Stimulated activated CD4-positive, alpha-beta T cell treated with anti-CD3 and anti-CD28 coated beads, Interleukin-4, amount 100 ng/mL, for 48 hours (primary cell): ENCODE measurements around the gene DDHD1.
"Not testable (repeated sequence)": the region's sequence is repeated elsewhere in the genome, so short reads cannot be mapped to it uniquely, and the experiment has no call there.

Experiments used
- DNase-seq, 2 donors: peaks; one replicate each; pipeline ENCODE4 v3.0.0-alpha.2; 2020; ENCODE audit warnings: low read depth in 2 of 2

Gene DDHD1

DNA sequence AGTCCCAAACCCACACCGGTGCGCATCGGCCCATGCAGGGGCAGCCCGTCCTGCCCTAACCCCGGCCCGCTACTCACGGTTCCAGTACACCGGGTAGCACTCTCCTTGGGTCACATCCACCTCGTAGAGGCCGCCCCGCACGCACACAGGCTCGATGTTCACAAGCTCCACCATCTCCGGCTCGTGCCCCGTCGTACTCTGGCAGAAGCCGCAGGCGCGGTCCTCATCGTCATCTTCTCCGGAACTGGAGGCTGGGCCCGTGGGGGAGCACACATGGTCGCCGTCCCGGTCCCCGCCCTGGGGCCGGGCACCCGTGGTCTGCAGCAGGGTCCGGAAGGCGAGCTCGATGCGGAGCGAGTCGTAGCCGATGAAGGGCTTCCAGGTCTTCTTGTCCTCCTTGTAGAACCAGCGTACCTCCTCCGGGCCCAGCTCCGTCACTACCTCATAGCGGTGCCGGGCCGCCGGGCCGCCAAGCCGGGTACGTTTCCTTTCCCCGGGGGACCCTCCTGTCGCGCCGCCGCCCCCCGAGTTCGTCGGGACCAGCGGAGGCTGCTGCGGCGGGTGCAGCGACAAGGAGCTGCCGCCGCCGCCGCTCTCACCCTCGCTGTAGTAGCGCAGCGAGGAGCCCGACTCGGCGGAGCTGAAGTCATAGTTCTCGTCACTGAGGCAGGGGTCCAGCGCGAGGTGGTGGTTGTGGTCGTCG, 788 bp downstream of the DDHD1 start:
- peak; percentile 55 for DNase-seq

DNA sequence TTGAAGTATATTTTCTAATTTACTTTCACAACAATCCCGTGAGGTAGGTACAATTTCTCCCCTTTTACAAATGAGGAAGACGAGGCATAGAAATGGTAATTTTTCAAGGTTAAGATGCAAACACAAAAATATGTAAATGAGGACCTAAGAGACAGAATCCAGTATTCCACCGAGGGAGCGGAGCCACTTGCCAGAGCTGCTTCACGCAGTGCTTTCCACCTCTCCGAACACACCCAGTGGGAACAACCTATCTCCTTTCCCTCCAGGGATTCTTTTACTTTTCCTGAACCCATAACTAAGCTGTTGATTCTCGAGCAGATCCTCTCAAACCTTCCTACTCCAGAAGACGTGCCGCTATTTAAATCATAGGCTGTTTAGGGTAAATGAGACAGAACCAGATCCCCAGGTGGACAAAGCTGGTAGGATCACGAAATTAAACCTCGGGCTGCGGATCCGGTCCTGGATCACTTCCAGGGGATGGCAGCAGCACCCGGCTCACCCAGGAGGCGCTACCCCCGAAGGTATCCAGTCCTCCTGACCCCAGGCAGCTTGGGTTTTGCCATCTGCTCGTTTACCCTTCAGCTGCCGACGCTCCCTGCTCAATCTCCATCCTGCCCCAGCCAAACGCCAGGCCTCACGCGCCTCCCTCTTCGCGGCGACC, 1.5 kb downstream of the DDHD1 start:
- peak; percentile 10 to 35 for DNase-seq

DNA sequence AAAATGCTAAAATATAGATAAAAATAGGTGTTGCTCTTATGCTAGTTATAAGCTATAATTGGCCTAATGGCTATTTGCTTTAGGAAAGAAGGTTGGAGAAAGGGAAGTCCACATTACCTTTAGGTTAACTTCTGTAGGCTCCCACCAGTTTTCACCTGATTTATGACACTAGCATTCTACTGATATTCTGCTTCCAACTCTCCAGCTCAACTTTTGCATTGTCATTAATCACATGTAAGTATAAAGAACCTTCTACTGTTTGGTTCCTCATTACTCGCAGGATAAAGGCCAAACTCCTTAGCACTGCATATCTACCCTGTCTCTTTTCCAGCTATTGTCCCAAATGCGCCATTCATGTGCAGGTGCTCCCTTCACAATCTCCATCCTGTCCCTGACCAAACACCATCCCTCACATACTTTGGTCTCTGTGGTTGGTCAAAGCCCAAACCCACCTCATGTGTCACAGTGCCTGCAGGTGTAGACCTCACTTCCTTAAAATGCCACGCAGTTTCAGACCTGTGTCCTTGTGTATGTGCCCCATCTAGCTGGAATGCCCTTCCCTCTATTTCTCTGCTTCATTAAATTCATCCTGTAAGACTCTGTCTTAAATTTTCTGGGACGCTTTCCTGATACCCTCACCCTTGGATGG, 3.3 kb downstream of the DDHD1 start:
- no peak for DNase-seq

DNA sequence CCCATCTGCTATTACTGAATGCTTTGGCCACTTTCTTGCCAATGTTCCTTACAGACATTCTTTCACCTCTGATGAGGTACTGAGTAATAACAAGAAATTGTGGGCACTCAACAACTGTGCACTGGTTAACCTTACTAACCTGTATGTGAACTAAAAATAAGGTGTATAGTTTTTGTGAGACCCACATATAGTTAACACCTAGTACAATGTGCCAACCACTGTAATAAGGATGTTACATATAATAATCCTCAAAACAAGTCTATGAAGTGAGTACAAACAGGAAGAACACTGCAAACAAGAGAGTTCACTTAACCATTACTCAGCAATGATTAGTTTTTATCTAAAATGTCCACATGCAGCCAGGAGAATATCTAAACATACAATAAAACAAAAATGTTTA, 4.5 kb downstream of the DDHD1 start:
- no peak for DNase-seq

DNA sequence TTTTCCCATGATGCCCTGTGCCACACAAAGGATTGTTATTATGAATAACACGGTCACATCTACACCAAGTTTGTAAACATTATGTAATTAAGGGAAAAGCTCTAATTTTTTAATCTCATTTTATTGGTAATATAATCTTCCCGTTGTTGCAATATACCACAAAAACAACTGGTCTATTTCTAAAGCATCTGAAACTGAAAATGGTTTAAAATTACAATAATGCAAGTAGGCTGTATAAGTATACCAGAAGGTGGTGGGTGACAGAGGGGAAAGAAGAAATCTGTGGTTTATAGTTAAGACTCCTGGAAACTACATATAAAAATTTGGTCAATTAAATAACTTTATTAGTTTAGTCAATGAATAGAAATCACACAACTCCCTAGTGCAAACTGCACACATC, 5.2 kb downstream of the DDHD1 start:
- no peak for DNase-seq

DNA sequence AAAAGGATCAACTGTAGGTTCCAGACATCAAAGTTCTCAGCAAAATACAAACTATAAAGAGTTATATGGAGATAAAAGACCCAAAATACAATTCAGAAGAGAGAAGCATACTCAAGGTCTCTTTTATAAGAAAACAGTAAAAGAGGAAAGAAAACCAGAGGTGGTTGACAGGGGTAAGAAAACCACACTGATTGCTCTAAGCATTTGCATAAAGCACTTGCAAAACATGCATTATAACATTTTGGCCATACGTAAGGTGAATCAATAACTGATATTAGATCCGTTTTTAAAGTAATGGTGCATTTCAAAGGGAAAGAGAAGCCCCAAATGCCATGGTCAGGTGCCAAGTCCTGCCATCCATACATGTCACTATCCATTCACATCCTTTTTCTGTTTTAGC, 5.9 kb downstream of the DDHD1 start:
- DNase-seq: no peak

DNA sequence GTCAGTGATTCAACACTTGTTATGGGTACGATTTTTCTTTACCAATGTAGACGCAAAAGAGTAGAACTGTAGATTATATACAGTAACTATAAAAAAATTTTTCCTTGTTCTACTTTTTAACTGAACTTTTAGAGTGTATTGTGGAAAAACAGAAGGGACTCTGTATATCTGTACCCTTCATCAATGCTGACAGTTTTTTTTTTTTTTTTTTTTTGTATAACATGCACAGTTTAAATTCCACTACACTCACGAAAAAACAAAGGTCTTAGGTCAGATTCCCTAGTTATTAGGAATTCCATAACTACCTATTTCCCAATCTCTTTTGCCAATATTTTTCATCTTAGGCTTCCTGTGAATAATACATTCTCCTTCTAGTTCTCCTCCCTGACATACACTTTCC, 6.4 kb downstream of the DDHD1 start:
- DNase-seq: no peak

DNA sequence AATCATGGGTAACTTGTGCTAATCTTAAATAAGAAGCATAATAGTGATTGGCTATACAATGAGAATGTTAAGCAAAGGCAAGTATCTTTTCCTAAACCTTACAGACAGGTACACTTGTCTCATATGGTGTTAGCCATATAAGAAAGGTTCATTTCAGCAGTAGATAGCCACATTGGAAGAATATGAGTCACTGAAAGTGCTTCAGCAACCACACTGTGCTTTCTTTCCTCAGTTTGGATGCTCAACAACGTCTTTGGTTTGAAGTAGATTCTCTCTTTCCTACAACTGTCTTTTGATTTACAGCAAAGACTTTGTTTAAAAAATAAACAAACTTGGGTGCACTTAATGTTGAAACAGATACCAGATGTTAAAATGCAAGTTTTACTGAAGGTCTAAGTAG, 8.9 kb downstream of the DDHD1 start:
- DNase-seq: no peak

DNA sequence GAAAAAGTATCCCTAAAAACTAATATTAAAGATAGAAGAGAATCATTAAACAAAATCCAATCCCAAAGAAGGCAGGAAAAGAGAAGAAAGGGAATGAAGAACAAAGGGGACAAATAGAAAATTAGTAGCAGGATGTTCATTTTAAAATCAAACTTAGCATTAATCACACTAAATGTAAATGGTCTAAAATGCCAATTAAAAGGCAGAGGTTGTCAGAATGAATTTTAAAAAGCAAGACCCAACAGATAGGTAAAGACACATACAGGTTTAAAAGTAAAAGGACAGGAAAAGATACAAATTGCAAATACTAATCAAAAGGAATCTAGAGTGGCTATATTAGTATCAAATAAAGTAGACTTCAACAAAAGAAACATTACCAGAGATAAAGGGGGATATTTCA, 12.5 kb downstream of the DDHD1 start:
- DNase-seq: no peak

DNA sequence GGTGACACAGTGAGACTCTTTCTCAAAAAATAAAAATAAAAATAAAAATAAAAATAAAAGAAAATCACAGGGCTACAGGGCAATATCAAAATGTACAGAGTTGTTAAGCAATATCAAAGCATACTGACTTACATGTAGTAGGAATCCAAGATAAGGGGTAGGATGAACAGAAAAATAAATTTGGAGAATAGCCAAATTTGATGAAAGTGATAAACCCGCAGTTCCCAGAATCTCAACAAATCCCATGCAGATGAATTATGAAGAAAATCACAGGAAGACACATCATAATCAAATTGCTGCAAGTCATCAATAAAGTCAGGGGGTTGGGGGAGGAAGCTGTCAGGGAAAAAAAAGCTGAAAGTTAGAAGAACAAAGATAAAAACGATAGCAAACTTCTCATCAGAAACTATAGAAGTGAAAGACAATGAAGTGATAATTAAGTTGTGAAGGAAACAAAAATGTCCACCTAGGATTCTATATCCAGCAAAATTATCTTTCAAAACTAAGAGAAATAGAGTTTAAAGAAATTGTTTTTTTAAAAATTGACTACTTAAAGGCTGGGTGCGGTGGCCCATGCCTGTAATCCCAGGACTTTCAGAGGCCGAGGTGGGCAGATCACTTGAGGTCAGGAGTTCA, 15.4 kb downstream of the DDHD1 start:
- DNase-seq: no peak

DNA sequence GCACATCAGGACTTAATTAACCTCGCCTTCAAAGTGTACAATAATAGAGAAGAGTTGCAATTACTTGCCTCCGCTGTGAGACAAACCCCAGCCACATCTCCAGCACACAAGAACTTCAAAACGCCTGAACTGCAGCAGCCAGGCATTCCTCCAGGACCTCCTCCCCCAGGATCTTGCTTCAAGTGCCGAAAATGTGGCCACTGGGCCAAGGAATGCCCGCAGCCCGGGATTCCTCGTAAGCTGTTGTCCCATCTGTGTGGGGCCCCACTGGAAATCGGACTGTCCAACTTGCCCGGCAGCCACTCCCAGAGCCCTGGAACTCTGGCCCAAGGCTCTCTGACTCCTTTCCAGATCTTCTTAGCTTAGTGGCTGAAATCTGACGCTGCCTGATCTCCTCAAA, 22.6 kb downstream of the DDHD1 start:
- not testable (repeated sequence) for DNase-seq

DNA sequence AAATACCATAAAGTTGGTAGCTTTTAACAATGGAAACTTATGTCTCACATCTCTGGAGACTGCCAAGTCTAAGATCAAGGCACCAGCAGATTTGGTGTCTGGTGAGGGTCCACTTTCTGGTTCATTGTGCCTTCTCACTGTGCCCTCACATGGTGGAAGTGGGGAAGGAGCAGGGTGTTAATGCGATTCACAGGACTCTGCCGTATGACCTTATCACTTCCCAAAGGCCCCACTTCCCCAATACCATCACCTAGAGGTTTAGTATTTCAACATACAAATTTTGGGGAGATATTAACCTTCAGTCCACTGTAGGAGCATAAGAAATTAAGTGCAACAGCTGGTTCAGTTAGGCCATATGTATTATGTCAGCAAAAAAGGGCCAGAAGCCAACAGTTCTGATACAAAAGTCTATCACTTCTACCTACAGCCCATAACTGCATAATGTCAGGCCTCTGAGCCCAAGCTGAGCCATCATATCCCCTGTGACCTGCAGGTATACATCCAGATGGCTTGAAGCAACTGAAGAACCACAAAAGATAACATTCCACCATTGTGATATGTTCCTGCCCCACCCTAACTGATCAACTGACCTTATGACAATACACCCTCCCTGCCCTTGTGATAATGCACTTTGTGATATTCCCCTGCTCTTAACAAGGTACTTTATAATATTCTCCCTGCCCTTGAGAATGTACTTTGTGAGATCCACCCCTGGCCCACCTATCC, 24.7 kb downstream of the DDHD1 start:
- no peak for DNase-seq

DNA sequence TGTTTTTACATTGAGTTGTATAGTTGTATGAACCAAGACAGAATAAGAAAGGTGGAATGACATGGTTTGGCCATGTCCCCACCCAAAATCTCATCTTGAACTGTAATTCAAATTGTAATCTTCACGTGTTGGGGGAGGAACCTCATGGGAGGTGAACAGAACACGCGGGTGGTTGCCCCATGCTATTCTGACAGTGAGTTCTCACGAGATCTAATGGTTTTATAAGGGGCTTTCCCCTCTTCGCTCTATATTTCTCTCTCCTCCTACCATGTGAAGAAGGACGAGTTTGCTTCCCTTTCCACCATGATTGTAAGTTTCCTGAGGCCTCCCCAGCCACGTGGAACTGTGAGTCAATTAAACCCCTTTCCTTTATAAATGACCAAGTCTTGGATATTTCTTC, 25.3 kb downstream of the DDHD1 start:
- DNase-seq: no peak

DNA sequence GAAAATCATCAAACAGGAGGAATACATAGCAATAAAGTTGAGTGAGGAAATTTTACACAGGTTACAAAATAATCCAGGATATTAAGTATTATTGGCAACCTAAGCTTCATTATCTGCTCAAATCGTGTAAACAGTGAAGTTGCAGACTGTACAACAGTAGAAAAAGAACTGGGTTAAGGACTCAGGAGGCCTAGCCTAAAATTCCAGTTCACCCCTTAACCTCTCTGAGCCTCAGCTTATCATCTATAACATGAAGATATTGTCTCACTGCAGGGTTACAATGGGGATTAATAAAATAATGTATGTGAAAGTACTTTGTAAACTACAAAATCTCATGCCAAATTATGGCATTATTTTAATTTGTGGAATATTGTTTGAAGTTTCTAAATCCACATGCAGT, 26.0 kb downstream of the DDHD1 start:
- DNase-seq: no peak

DNA sequence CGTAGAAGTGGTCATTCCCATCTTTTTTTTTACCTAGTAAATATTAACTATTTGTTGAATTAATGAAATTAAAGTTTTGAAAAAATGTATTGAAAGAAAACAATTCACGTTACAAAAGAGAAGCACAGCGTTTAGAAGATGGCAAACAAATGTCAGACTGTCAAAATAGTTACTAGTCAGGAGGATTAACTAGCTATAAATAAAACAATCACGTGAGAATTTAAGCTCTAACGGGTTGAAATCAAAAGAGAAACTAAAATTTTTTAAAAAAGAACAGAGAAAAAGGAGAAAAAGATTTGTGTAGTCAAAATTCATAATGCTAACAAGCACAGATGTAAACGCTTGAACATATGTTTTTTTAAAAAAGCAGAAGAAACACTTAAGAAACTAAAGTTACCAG, 26.4 kb downstream of the DDHD1 start:
- DNase-seq: no peak

DNA sequence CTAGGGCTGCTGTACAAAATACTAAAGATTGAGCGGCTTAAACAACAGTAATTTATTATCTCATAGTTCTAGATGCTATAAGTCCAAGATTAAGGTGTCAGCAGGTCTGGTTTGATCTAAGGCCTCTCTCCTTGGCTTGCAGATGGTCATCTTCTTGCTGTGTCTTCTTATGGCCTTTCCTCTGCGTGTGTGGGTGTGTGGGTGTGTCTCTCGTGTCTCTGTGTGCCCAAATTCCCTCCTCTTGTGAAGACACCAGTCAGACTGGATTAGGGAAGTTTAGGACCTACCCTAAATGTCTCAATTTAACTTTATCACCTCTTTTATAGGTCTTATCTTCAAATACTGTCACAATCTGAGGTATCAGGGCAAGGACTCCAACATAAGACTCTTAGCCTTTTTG, 28.3 kb downstream of the DDHD1 start:
- no peak for DNase-seq

DNA sequence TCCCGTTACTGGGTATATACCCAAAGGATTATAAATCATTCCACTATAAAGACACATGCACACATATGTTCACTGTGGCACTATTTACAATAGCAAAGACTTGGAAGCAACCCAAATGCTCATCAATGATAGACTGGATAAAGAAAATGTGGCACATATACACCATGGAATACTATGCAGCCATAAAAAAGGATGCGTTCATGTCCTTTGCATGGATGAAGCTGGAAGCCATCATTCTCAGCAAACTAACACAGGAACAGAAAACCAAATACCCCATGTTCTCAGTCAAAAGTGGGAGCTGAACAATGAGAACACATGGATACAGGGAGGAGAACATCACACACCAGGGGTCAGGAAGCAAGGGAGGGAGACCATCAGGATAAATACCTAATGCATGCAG, 31.7 kb downstream of the DDHD1 start:
- not testable (repeated sequence) for DNase-seq

DNA sequence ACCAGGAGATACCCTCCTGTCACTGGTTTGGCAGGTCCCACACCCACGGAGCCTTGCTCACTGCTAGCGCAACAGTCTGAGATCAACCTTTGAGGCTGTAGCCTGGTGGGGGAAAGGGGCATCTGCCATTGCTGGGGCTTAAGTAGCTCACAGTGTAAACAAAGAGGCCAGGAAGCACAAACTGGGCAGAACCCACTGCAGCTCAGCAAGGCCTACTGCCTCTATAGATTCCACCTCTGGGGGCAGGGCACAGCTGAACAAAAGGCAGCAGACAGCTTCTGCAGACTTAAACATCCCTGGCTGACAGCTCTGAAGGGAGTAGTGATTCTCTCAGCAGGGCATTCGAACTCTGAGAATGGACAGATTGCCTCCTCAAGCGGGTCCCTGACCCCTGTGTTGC, 35.6 kb downstream of the DDHD1 start:
- DNase-seq: not testable (repeated sequence)

DNA sequence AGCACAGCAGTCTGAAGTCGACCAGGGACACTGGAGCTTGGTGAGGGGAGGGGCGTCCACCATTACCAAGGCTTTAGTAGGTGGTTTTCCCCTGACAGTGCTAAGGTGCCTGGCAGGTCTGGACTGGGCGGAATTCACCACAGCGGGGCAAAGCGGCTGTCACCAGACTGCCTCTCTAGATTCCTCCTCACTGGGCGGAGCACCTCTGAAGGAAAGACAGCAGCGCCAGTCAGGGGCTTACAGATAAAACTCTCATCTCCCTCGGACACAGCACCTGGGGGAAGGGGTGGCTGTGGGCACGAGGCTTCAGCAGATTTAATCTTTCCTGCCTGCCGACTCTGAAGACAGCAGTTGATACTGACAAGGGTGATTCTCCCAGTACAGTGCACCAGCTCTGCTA, 39.1 kb downstream of the DDHD1 start:
- DNase-seq: no peak

DNA sequence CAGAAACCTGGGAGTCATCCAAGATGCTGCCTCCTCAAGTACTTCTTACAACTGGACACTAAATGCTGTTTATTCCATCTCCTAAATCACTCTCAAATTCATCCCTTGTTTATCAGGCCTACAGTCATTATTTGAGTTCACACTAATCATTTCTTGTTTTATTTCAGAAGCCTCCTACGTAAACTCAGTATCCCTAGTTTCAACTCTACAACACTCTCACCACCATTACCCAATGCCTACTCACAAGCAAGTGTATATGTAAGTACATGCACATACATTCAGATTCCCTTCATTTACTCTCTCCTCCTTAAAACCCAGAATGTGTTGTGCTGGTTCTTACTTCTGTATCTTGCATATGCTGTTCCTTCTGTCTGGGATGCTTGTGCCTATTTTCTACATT, 43.0 kb downstream of the DDHD1 start:
- no peak for DNase-seq

DNA sequence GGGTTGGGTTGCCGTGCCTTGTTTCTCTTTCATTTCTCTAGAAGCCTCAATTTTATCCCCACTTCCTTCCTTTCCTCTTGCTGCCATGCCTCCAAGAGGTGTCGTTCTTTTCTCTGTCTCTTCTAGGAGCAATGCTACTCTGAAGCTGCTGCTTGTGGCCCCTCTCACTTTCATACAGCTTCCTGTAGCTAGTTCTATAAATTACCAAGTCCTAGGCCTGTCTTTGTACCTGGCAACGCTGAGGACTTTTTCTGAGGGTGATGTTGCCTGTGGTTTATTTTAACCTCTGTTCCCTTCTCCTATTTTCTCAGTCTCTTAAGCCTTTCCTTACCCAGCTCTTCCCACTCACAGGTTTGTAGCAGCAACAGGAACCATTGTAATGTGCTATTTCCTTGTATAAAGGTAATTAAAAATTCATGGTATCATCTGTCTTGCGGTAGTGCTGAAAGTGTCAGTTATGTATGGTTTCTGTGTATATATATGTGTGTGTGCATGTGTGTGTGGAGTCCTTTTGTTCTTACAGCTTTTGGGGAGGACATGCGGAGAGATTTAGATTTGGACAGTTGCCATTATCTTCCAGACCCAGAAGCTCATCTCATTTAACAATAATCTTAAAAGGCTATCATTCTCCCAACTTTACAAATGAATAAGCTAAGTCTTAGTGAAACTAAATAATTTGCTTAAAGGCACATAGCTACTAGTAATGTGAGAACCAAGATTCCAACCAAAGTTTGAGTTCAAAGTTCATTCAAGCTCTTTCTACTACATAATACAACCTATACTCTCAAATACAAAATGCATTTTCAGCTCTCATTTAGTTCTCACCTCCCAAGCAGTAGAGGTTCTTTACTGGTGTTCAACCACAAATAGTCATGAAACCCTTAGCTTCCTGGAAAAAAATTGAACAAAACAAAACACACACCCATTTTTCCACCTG, 43.8 kb downstream of the DDHD1 start:
- DNase-seq: peak; percentile 37 to 49
